ENCODE measurements around the gene PRKCH.

Gene PRKCH

DNA sequence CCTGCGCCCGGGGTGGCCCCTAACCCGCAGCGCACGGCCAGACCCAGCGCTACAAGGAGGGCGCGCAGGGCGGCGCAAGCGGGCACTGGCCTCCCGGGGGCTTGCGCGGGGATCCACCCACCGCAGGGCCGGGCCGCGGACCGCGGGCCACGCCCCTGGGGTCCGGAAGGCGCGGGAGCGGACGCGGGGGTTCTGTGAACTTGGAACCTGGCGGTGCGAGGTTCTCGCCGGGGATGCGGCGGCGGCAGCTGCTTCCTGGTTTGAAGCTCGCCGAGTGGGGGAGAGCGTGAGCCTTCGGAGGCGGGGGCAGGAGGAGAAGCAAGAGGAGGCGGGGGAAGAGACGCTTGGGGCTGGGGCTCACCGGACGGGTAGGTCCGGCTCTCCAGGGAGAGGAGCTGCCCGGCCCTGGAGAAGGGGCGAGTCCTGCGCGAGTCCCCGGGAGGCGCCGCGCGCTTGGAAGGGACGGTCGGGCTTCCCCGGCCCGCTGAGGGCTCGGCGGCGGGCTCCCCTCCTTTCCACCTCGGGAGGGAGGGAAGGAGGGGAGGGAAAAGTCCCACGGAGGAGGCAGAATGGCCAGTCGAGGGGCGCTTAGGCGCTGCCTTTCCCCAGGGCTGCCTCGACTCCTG is at the start of gene PRKCH:
TSS of gene PRKCH (plus strand) at position 195 of the 626 bp plus-strand sequence. CDS start 523 bp downstream, outside the sequence.
- DNase-seq (ENCODE audit: extremely low read depth, low read depth): no peak
- H3K4me3 ChIP-seq (replicated peaks; ENCODE audit: low read depth, low read length): peak within 1 kb of the TSS; percentile 39
- TF ChIP-seq, protein P1, sequence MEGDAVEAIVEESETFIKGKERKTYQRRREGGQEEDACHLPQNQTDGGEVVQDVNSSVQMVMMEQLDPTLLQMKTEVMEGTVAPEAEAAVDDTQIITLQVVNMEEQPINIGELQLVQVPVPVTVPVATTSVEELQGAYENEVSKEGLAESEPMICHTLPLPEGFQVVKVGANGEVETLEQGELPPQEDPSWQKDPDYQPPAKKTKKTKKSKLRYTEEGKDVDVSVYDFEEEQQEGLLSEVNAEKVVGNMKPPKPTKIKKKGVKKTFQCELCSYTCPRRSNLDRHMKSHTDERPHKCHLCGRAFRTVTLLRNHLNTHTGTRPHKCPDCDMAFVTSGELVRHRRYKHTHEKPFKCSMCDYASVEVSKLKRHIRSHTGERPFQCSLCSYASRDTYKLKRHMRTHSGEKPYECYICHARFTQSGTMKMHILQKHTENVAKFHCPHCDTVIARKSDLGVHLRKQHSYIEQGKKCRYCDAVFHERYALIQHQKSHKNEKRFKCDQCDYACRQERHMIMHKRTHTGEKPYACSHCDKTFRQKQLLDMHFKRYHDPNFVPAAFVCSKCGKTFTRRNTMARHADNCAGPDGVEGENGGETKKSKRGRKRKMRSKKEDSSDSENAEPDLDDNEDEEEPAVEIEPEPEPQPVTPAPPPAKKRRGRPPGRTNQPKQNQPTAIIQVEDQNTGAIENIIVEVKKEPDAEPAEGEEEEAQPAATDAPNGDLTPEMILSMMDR (IDR thresholded peaks at IDR 0.05; ENCODE audit: low read depth, low read length, missing control alignments): no peak

DNA sequence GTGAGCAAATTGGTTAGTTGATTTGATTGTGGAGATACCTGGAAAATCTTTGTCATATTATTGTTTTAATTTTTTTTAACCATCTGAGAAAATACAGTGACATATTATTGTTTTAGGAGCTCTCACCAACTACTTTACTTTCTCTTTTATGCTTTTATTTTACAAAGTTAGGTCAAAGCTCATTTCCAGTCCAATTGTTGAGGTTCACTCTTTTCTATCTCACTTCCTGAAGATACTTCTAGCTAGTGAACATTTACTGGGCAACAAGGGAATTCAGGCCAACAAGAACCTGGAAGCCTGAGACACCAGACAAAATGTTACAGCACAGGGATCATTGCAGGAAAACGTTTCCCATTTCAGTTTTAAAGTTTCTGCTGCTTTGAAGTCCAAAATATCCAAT is 44.1 kb upstream of the PRKCH start:
- no peak for DNase-seq (ENCODE audit: extremely low read depth, low read depth)
- H3K4me3 ChIP-seq (replicated peaks; ENCODE audit: low read depth, low read length): no peak overlapping the region

DNA sequence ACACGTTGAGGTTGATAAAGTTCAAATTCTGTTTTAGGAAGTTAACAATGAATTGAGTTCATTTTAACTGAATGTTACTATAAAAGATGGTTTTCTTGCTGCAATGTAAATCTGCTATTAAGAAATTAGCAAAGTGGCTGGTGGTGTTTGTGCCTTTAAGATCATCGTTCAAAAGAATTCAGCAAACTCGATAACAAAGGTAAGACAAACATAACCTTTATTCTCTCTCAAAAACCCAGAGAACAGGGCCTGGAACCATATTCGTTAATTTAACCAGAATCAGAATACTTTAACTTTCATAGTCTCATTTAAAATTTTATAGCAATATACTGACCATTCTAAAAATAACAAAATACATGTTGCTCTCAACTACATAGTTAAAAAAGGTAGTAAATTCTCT is 43.6 kb upstream of the PRKCH start:
- no peak for DNase-seq (ENCODE audit: extremely low read depth, low read depth)
- H3K4me3 ChIP-seq (replicated peaks; ENCODE audit: low read depth, low read length): no peak overlapping the region
- TF ChIP-seq, protein P1 (IDR thresholded peaks at IDR 0.05; ENCODE audit: low read depth, low read length, missing control alignments): no peak

More for the DNA sequence above, 44.1 kb upstream of the PRKCH start:
- TF ChIP-seq, protein P1 (IDR thresholded peaks at IDR 0.05; ENCODE audit: low read depth, low read length, missing control alignments): no peak

DNA sequence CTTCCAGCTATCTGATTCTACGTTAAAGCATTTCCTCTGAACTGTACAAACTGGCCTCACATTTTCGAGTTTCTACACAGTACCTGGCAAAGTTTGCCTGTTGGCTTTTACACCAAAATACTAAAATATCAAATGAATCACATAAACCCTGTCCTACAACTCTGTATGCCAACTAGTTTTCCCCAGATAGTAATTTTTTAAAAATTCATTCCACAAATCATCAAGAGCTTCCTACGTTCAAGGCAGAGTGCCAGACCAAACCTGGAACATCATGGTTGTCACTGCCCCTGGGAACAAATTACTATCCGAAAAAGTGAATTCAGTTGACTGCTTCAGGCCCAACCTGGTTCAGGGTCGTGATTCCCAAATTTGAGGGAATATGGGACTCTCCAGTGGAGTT is 42.3 kb upstream of the PRKCH start:
- DNase-seq (ENCODE audit: extremely low read depth, low read depth): no peak

DNA sequence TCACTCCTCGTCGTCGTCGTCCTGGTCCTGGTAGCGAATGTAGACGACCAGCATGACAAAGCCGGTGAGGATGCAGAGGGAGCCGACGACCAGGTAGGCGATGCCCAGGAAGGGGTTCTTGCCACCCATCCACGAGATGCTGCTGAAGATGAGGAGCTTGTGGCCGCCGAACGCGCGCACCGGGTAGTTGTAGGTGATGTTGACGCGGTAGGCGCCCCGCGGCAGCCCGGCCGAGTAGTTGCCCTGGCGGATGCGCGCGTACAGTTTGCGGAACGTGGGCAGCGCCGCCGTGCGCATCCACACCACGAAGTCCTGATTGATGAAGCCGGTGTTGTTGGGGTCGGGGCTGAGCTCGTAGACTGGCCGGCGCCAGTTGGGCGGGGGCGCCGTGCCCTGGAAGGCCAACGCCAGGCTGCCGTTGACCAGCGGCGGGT is 41.3 kb upstream of the PRKCH start:
- TF ChIP-seq, protein P1 (IDR thresholded peaks at IDR 0.05; ENCODE audit: low read depth, low read length, missing control alignments): no peak
- no peak for DNase-seq (ENCODE audit: extremely low read depth, low read depth)
- peak overlapping the region; percentile 45 for H3K4me3 ChIP-seq (replicated peaks; ENCODE audit: low read depth, low read length)

More for the DNA sequence above, 42.3 kb upstream of the PRKCH start:
- H3K4me3 ChIP-seq (replicated peaks; ENCODE audit: low read depth, low read length): no peak overlapping the region
- TF ChIP-seq, protein P1 (IDR thresholded peaks at IDR 0.05; ENCODE audit: low read depth, low read length, missing control alignments): no peak

DNA sequence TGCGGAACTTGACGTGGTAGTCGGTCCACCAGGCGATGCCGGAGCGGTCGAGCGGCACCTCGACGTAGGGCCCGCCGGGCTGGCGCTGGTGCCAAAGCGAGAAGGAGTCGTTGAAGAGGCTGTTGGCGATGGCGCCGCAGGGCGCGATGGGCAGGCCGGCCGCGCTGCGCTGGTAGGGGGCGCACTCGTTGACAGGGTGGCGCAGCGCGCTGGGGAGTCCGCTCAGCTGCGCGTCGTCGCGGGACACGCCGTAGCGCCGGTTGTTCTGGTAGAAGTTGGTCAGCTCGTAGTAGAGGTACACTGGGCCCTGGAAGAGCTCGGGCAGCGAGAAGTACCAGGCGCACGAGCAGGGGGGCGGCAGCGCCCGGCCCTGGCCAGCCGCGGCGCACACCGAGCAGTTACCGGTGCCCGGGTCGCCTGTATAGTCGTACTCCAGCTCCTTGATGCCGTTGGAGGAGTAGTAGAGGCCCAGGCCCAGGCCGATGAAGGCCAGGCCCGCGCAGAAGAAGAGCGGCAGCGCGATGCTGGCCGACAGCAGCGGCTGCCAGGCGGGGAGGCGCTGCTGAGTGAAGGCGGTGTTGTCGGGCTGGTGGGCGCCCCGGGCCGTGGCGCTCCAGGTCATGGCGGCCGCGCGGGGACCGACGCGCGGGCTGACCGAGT is 40.7 kb upstream of the PRKCH start:
- TF ChIP-seq, protein P1 (IDR thresholded peaks at IDR 0.05; ENCODE audit: low read depth, low read length, missing control alignments): peak; percentile 50
- peak overlapping the region; percentile 45 for H3K4me3 ChIP-seq (replicated peaks; ENCODE audit: low read depth, low read length)
- no peak for DNase-seq (ENCODE audit: extremely low read depth, low read depth)
